HFF-Myc (cell line): ENCODE data around the gene PRSS22.

Source experiments
- DNase-seq: peaks from one replicate; pipeline ENCODE4 v3.0.0-alpha.2; 2011; ENCODE audit warnings: low read depth; ENCODE audit errors: extremely low read depth
- H3K4me3 ChIP-seq: replicated peaks from 2 replicates; pipeline ENCODE4 v1.5.1; 2011; ENCODE audit warnings: low read depth, mild to moderate bottlenecking, control low read depth, low read length
- TF ChIP-seq, protein P1 (sequence below): IDR thresholded peaks from 2 replicates; pipeline ENCODE4 v1.5.1; 2012; ENCODE audit warnings: mild to moderate bottlenecking, low read depth, low read length, control low read depth; ENCODE audit errors: missing control alignments

PRSS22 gene

DNA sequence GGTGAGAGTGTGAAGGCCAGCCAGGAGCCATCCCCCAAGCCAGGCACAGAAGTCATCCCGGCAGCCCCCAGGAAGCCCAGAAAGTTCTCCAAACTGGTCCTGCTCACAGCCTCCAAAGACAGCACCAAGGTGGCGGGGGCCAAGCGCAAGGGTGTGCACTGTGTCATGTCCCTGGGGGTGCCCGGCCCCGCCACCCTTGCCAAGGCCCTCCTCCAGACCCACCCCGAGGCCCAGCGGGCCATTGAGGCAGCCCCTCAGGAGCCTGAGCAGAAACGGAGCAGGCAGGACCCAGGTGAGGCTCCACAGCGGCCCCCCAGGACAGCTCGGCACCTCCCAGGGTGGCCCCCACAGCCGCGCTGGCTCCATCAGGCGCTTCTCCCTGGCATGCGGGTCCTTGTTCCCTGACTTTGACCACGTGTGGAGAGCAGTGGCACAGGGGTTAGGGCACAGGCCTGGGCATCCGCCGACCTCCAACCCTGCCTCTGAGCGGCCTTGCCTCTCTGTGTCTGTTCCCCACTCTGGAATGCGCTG is 38.6 kb upstream of the PRSS22 start:
- DNase-seq: no peak
- TF ChIP-seq, protein P1, sequence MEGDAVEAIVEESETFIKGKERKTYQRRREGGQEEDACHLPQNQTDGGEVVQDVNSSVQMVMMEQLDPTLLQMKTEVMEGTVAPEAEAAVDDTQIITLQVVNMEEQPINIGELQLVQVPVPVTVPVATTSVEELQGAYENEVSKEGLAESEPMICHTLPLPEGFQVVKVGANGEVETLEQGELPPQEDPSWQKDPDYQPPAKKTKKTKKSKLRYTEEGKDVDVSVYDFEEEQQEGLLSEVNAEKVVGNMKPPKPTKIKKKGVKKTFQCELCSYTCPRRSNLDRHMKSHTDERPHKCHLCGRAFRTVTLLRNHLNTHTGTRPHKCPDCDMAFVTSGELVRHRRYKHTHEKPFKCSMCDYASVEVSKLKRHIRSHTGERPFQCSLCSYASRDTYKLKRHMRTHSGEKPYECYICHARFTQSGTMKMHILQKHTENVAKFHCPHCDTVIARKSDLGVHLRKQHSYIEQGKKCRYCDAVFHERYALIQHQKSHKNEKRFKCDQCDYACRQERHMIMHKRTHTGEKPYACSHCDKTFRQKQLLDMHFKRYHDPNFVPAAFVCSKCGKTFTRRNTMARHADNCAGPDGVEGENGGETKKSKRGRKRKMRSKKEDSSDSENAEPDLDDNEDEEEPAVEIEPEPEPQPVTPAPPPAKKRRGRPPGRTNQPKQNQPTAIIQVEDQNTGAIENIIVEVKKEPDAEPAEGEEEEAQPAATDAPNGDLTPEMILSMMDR: no peak
- H3K4me3 ChIP-seq: no peak overlapping the region

DNA sequence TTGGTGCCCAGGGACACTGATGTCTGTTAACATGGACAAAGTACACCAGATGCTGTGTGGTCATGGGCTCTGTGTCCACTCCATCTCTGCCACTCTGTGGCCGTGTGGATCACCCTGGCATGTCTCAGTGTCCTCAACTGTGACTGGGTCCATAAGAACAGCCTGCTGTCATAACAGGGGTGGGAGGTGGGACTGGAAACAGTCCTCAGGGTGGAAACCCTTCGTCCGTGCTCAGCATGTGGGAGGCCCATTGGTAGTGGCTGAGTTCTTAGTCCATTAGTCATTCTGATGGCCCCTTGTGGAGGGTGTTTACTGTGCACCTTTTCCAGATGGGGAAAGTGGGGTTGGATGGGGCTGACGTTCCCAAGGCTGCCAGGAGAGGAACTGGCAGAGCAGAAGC is 37.8 kb upstream of the PRSS22 start:
- TF ChIP-seq, protein P1: no peak
- no peak overlapping the region for H3K4me3 ChIP-seq
- no peak for DNase-seq

DNA sequence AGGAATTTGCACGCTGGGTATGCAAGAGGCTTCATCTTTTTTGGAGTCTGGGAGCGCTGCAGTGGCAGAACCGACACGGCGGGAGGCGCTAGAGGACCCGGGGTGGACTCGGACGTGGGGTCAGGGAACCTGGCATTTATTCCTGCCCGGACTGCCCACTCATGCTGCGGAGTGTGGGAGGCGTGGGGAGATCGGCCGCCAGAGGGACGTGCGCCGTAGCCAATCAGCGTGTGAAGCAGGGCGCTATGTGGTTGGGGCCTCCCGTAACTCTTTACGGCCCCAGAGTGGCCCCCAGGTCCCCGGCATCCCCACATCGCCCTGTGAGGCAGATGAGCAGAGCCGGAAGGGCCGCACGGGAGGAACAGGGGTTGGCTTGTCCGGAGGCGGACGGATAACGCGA is 36.3 kb upstream of the PRSS22 start:
- H3K4me3 ChIP-seq: no peak overlapping the region
- TF ChIP-seq, protein P1: no peak
- no peak for DNase-seq

DNA sequence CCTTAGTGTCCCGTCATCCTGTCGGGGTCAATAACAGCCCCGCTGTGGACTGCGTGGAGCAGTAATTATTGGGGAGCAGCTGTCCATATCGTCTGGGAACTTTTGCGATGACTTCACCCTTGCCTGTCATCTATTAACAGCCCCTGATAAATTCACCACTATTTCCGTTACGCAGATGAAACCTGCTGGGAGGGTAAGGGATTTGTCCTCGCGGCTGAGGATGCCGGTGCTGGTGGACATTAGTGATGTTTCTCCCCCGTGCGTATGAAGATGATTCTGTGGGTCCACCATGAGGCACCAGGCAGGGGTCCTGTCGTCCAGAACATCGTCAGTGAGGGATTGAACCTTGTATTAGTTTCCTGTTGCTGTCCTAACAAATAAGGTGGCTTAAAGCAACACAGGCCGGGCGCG is 26.1 kb upstream of the PRSS22 start:
- DNase-seq: no peak
- TF ChIP-seq, protein P1: no peak
- H3K4me3 ChIP-seq: peak overlapping the region; percentile 83

DNA sequence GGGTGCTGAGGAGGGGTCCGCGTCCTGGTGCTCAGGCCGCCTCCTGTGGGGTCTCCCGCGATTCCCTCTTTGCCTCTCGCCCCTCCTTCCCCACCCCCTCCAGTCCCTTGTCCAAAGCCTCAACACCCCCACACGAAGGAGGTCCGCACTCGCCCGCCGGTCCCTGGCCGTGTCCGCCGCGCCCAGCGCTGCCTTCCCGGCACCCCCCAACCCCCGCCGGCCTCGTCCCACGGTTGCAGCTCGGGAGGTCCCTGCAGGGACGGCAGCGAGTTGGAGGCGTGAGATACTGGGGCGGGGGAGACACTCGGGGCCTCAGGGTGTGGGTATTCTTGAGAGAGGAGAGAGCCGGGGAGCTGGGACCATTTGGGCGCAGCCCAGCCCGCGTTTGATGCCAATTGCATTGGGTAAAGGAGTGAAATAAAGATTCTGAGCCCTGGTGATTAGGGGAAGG is 25.5 kb upstream of the PRSS22 start:
- DNase-seq: no peak
- TF ChIP-seq, protein P1: no peak
- peak overlapping the region; percentile 83 for H3K4me3 ChIP-seq

DNA sequence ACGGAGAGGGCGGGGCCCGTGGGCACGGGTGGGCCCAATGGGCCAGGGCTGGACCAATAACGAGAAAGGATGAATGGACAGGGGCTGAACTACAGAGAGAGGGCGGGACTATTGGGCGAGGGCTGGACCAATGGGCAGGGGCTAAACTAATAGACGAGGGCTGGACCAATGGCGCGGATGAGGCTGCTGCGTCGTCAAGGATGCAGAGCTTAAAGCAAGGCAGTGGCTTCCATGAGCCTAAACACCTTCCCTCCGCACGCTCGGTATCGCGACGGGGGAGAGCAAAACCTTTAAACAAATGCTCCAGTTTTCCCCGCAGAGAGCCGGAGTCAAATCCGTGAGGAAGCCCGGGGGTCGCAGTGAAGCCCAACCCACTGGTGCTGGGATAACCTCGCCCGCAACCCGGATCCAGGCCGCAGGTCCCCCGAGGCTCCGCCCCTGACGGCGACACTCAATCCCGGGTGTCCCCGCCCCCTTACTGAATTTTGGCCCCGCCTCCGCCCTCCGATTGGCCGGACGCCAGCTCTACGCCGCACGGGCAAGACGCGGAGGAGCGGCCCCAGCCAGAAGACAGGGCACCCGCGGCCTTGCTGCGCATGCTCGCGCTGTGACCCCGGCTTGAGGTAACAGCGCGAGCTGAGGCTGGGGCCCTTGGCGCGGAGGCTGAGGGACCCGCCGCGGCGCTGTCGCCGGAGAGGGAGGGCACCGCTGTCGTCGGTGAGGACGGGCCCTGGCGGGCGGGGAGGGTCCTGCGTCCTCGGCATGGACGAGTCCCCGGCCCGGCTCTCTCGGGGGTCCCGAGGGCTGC is 24.9 kb upstream of the PRSS22 start, which contains the start of gene FLYWCH2:
FLYWCH2 (plus strand) TSS at position 566 of the 808 bp plus-strand sequence. CDS start 13,235 bp downstream, outside the sequence.
- peak within 1 kb of the TSS; percentile 83 for H3K4me3 ChIP-seq
- peak; percentile 96 for DNase-seq
- TF ChIP-seq, protein P1: no peak
